GM18873 (cell line): ENCODE data around the gene MAPKAP1.

ENCODE experiments used
- ATAC-seq: cut with Tn5 transposase; IDR thresholded peaks from one replicate; pipeline ENCODE4 v1.9.1; 2021; ENCODE audit warnings: mild to moderate bottlenecking, moderate library complexity, moderate number of reproducible peaks; ENCODE audit not compliant: unreplicated experiment, low FRiP score

MAPKAP1 gene

DNA sequence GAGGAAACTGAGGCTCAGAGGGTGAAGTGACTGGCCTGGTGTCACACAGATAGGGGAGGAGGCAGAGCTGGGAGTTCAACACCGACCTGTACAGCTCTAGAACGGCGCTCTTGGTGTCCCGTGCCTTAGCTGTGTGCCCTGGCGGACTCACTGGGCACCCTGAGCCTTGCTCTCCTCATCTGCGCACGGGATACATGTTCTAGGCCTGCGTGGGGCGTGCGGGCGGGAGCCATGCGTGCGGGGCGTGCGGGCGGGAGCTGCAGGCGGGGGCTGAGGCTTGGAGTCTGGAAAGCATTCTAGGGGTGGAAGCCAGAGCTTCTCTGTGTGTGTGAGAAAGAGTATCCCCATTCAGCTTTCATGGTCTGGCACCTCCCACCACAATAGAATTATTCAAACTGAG, 280.1 kb downstream of the MAPKAP1 start:
- no peak for ATAC-seq

GRCh38 chr9:125425901-125426515, 281.0 kb downstream of the MAPKAP1 start:
- ATAC-seq = no peak

GRCh38 chr9:125425170-125425897, 281.7 kb downstream of the MAPKAP1 start:
- no peak for ATAC-seq

- ATAC-seq = no peak
Observed at GRCh38 chr9:125423964-125424363, 283.0 kb downstream of the MAPKAP1 start.

GRCh38 chr9:125422853-125423252, 284.2 kb downstream of the MAPKAP1 start:
- ATAC-seq = no peak

- ATAC-seq = no peak
Observed at GRCh38 chr9:125421591-125422181, 285.3 kb downstream of the MAPKAP1 start.

DNA sequence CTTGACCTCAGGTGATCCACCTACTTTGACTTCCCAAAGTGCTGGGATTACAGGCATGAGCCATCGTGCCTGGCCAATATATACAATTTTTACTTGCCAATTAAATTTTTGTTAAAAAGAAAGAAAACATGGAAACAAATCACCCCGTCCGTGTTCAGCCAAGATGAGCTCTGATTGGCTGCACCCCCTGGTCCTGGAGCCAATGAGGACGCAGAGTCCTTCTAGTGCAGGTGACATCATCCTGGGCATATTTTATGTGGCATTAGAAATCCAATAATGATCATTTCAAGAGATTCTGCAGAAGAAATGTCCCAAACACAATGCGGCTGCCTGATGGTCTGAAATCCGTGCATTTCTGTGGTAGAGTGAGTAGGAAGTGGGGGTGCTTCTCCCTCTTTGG, 285.8 kb downstream of the MAPKAP1 start:
- no peak for ATAC-seq

- ATAC-seq = no peak
Observed at GRCh38 chr9:125418404-125418803, 288.6 kb downstream of the MAPKAP1 start.

GRCh38 chr9:125416517-125416916, 290.5 kb downstream of the MAPKAP1 start:
- ATAC-seq = no peak

GRCh38 chr9:125415583-125416460, 291.2 kb downstream of the MAPKAP1 start:
- no peak for ATAC-seq

DNA sequence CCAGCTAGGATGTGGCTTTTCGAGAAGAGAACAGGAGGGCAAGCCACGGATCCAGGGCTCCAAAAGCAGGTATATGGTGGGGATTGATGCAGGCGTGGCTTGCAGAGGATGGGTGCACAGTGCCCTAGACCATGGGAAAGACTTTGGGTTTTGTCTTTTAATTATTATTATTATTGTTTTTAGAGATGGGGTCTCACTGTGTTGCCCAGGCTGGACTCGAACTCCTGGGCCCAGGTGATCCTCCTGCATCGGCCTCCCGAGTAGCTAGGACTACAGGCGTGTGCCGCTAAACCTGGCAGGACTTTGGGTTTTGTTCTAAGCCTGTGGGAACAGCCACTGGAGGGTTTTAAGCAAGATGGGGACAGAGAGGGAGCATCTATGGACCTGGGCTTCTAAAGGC, 293.4 kb downstream of the MAPKAP1 start:
- ATAC-seq = no peak

DNA sequence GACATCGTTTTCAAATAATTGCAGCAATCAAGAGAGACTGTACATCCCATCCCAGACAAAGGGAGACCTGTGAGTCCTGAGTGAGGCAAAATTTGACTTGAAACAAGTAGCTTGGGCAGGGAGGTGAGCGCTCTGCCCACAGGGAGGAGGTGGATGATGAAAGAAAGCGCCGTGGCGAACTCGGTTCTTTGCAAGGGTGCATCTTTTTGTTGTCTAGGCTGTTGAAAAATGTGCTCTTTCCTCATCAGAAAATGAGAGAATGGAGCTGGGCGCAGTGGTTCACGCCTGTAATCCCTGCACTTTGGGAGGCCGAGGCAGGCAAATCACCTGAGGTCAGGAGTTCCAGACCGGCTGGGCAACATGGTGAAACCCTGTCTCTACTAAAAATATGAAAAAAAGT, 294.8 kb downstream of the MAPKAP1 start:
- ATAC-seq = no peak

DNA sequence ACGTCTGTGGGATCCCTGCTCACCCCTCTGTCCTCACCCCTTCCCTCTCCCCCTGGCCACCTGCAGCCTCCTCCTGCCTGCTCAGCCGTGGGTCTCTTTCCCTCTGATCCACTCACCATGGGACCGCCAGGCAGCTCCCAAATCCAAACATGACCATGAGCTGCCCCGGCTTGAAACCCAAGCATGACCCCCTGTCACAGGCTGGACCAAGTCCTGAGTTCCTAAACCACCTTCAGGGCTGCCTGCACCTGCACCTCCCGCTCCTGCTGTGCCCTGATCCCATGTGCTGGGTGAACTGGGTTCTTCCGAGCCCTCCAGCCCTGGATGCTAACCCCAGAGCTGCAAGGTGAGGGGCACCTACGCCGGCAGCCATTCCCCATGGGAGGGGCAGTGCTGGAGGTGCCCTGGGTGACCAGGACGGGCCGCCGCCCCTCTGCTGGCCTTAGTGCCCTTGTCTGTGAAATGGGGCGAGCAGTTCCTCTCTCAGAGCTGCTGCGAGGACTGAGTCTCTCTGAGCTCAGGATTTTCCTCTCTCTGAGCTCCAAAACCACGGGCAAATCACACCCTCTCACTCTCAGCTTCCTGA, 295.7 kb downstream of the MAPKAP1 start:
- ATAC-seq = no peak

GRCh38 chr9:125410522-125410894, 296.5 kb downstream of the MAPKAP1 start:
- no peak for ATAC-seq

DNA sequence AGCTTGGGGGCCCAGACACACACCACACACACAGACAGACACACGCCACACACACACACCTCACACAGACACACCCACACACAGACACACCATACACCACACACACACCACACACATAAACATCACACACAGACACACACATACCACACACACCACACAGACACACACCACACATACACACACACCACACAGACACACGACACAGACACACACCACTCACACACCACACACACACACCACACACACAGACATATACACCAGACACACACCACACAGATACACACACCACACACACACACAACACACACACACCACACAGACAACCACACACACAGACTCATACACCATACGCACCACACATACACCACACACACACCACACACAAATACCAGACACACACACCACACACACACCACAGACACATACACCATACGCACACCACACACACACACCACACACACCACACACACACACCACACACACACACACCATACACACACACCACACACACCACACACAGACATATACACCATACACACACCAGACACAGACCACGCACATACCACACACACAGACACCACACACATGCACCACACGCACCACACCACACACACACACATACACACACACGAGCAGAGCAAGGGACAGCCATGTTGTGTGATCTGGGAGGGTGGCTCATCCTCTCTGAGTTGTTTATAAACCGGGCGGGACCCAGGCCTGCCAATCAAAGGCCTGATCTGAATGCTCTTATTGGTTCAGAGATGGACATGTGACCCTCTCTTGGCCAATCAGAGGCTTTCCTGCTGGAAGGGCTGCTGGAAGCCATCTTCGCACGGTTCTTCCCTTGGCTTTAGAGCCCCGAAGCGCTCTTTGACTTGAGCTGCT, 297.1 kb downstream of the MAPKAP1 start:
- ATAC-seq = no peak

DNA sequence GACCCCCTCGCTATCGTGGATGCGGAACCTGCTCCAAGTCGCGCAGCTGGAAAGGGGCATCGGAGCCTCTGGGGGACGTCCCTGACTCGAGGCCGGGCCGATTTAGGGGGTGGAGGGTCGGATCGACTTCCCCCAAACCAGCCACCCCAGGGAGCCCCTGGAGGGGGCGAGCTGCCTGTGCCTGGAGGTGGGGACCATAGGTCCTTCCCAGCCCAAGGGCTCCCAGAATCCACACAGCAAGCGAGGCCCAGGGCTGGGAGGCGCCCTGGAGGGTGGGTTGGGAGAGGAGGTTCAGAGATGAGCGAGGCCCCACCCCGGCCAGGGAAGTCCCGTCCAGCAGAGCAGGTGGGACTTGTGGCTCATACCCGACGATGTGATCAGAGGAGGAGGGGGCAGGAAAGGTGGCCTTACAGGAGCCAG, 297.8 kb downstream of the MAPKAP1 start:
- ATAC-seq = no peak

DNA sequence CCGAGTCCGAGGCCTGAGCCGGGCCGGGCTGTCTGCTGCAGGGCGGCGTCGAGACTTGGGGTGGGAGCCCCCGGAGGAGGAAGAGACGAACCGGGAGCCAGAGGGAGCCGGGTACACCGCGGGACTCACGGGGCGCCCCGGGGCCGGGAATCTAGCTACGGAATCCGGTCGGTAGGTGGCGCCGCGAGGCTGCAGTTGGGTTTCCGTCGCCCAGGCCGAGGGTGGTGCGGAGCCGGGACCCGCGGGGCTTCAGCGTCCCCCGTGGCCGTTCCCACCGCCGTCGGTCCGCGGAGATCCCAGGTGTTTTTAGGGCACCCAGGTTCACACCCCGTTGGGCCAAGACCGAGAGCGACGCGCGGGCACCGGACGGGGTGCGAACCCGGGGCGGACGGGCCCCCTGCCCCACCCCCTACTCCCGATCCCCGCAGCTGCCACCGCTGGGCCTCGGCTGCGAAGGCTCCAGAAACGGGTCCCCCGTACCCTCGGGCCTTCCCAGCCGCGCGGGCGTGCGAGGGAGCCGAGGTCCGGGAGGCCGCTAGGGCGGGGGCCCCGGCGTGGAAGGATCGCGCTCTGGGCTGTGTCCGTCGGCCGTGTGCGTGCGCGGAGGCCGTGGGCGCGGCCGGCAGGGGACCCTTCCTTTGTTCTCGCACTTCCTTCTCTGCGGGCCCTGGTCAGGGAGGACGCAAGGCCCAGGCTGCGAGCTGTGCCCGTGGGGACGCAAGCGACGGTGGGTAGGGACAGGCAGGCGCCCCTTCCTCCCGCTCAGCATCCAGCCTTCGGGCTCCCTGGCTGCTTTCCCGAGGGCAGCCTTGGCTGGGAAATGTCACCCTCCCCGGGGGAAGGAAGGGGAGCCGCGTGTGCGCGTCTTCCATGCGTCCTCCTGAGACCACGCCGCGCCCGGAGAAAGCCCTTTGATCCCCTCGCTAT, 298.8 kb downstream of the MAPKAP1 start:
- no peak for ATAC-seq

GRCh38 chr9:125407432-125407973, 299.5 kb downstream of the MAPKAP1 start:
- ATAC-seq = no peak

DNA sequence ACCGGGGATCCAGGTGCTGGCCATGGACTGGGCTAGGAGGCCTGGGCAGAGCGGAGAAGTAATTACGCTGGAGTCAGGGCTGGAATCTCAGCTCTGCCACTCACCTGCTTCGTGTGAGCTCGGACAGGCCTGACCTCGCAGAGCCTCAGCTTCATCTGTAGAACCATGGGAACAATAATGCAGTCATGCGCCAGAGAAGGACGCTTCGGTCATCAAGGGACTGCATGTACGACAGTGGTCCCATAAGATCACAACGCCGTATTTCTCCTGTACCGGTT, 300.3 kb downstream of the MAPKAP1 start:
- ATAC-seq = no peak
